Medulla oblongata (tissue), 1 donor: ENCODE measurements around the gene SULT1A1.
"Not testable (repeated sequence)": the region's sequence is repeated elsewhere in the genome, so short reads cannot be mapped to it uniquely, and the experiment has no call there.

Experiments used
- DNase-seq: peaks from one replicate; pipeline ENCODE4 v3.0.0-alpha.2; 2015; ENCODE audit errors: extremely low spot score

Gene SULT1A1

GRCh38 chr16:28591355-28591754 is 18.5 kb downstream of the SULT1A1 start:
- DNase-seq = no peak

GRCh38 chr16:28590384-28591340 is 19.2 kb downstream of the SULT1A1 start:
- no peak for DNase-seq

GRCh38 chr16:28589930-28590329 is 19.9 kb downstream of the SULT1A1 start:
- no peak for DNase-seq

GRCh38 chr16:28589069-28589468 is 20.8 kb downstream of the SULT1A1 start:
- DNase-seq = no peak

GRCh38 chr16:28587386-28587785 is 22.5 kb downstream of the SULT1A1 start:
- DNase-seq = no peak

- no peak for DNase-seq
These were observed 23.4 kb downstream of the SULT1A1 start for GRCh38 chr16:28586466-28586865.

GRCh38 chr16:28585674-28586073 is 24.2 kb downstream of the SULT1A1 start:
- DNase-seq = no peak

GRCh38 chr16:28580726-28581315 is 29.0 kb downstream of the SULT1A1 start:
- no peak for DNase-seq

GRCh38 chr16:28575446-28576109 is 34.3 kb downstream of the SULT1A1 start:
- DNase-seq = no peak

- no peak for DNase-seq
These were observed 34.9 kb downstream of the SULT1A1 start for GRCh38 chr16:28574925-28575324.

- no peak for DNase-seq
These were observed 35.8 kb downstream of the SULT1A1 start for GRCh38 chr16:28573738-28574718.

- DNase-seq = no peak
These were observed 36.9 kb downstream of the SULT1A1 start for GRCh38 chr16:28572696-28573510.

GRCh38 chr16:28569968-28570752 is 39.7 kb downstream of the SULT1A1 start:
- no peak for DNase-seq

- no peak for DNase-seq
These were observed 40.8 kb downstream of the SULT1A1 start for GRCh38 chr16:28569021-28569420.

- no peak for DNase-seq
These were observed 42.6 kb downstream of the SULT1A1 start for GRCh38 chr16:28567292-28567691.

- DNase-seq = not testable (repeated sequence)
These were observed 43.5 kb downstream of the SULT1A1 start for GRCh38 chr16:28566233-28566925.

- DNase-seq = no peak
These were observed 46.6 kb downstream of the SULT1A1 start for GRCh38 chr16:28563218-28563617.

- DNase-seq = no peak
These were observed 47.6 kb downstream of the SULT1A1 start for GRCh38 chr16:28562199-28562598.

- DNase-seq = no peak
These were observed 48.2 kb downstream of the SULT1A1 start for GRCh38 chr16:28561557-28562187.
